Tibial artery (tissue), 4 donors: ENCODE data around the gene TASOR.

Experiments
- DNase-seq, 2 donors: peaks; one replicate each; pipeline ENCODE4 v3.0.0-alpha.2; 2019
- H3K27ac ChIP-seq, 2 donors: fragments of 200-600 bp; sonication (generic) in 1 of 2; 1 replicate in 1 of 2; 2 replicates in 1 of 2; pipeline ENCODE4 v1.5.1; 2018 to 2019; ENCODE audit warnings: mild to moderate bottlenecking in 1 of 2
- H3K27me3 ChIP-seq, 2 donors: fragments of 200-600 bp; sonication (generic) in 1 of 2; one replicate each; pipeline versions ENCODE4 v1.5.1 to v1.6.0; 2016 to 2019
- H3K36me3 ChIP-seq, 3 donors: fragments of 200-600 bp; sonication (generic) in 2 of 3; one replicate each; pipeline ENCODE4 v1.5.1; 2016 to 2019; ENCODE audit warnings: mild to moderate bottlenecking in 2 of 3
- H3K4me1 ChIP-seq, 4 donors: fragments of 200-600 bp; sonication (generic) in 2 of 4; 1 replicate in 3 of 4; 2 replicates in 1 of 4; pipeline ENCODE4 v1.5.1; 2016 to 2019
- H3K4me3 ChIP-seq, 2 donors: fragments of 200-600 bp; sonication (generic) in 1 of 2; 1 replicate in 1 of 2; 2 replicates in 1 of 2; pipeline ENCODE4 v1.5.1; 2018 to 2019; ENCODE audit warnings: mild to moderate bottlenecking in 2 of 2
- H3K9me3 ChIP-seq, 3 donors: fragments of 200-600 bp; sonication (generic) in 1 of 3; one replicate each; pipeline ENCODE4 v1.5.1; 2016 to 2019
- CTCF ChIP-seq, 2 experiments: fragments of 200-600 bp in 1 of 2; fragments of 450-650 bp in 1 of 2; IDR thresholded peaks; one replicate each; pipeline ENCODE4 v1.5.1; 2017 to 2019; ENCODE audit warnings: antibody characterized with exemption in 2 of 2, mild to moderate bottlenecking in 1 of 2, moderate library complexity in 1 of 2
- intact Hi-C: fragments of 100-400 bp; cut with DNase I; formaldehyde crosslinking; loops from one replicate; pipeline ENCODE4 v1.15.0; 2023; ENCODE audit warnings: low total_unique reads

TASOR gene

GRCh38 chr3:56688191-56688590 lies 5.1 kb upstream of the TASOR start:
- H3K4me1 ChIP-seq = no peaks in the 10 kb centered on the region
- no peak for DNase-seq
- no peak overlapping the region for H3K4me3 ChIP-seq
- no peaks in the 10 kb centered on the region for H3K36me3 ChIP-seq
- intact Hi-C loops = no loop called here
- no peaks in the 10 kb centered on the region for H3K9me3 ChIP-seq
- H3K27me3 ChIP-seq = no peaks in the 10 kb centered on the region
- no peak for TF ChIP-seq CTCF (IDR thresholded peaks at IDR 0.05)
- H3K27ac ChIP-seq = no peak overlapping the region

GRCh38 chr3:56684029-56684428 lies 964 bp upstream of the TASOR start:
- H3K4me1 ChIP-seq = peaks cover 0 to 27% (median 17%) of the 10 kb centered on the region in 4 donors
- no peaks in the 10 kb centered on the region for H3K9me3 ChIP-seq
- no peak for DNase-seq
- no peak for TF ChIP-seq CTCF (IDR thresholded peaks at IDR 0.05)
- no peak overlapping the region for H3K27ac ChIP-seq
- intact Hi-C loops = no loop called here
- no peaks in the 10 kb centered on the region for H3K36me3 ChIP-seq
- no peaks in the 10 kb centered on the region for H3K27me3 ChIP-seq
- no peak overlapping the region for H3K4me3 ChIP-seq

GRCh38 chr3:56682462-56683121 lies 473 bp downstream of the TASOR start:
- Histone ChIP-seq H3K27ac (peak overlapping the region; percentile 97), H3K9me3 (no peaks in the 10 kb centered on the region), H3K27me3 (no peaks in the 10 kb centered on the region), H3K36me3 (no peaks in the 10 kb centered on the region), H3K4me1 (peaks cover 0 to 32% (median 19%) of the 10 kb centered on the region in 4 donors), H3K4me3 (peak overlapping the region; percentile 76 to 78)
- TF ChIP-seq CTCF (IDR thresholded peaks at IDR 0.05) = no peak
- peak; percentile 66 to 86 for DNase-seq
- intact Hi-C loops = no loop called here

GRCh38 chr3:56681984-56682461 lies 1.0 kb downstream of the TASOR start:
- Histone ChIP-seq H3K27ac (peak overlapping the region; percentile 97), H3K4me1 (peaks cover 0 to 32% (median 22%) of the 10 kb centered on the region in 4 donors), H3K4me3 (peak overlapping the region; percentile 76 to 78), H3K27me3 (no peaks in the 10 kb centered on the region), H3K36me3 (no peaks in the 10 kb centered on the region), H3K9me3 (no peaks in the 10 kb centered on the region)
- intact Hi-C loops = no loop called here
- no peak for DNase-seq
- TF ChIP-seq CTCF (IDR thresholded peaks at IDR 0.05) = no peak

GRCh38 chr3:56680054-56680580 lies 2.9 kb downstream of the TASOR start:
- Histone ChIP-seq H3K4me1 (peaks cover 0 to 32% (median 22%) of the 10 kb centered on the region in 4 donors), H3K4me3 (no peak overlapping the region), H3K27me3 (no peaks in the 10 kb centered on the region), H3K27ac (no peak overlapping the region), H3K36me3 (no peaks in the 10 kb centered on the region), H3K9me3 (no peaks in the 10 kb centered on the region)
- TF ChIP-seq CTCF (IDR thresholded peaks at IDR 0.05) = no peak
- intact Hi-C loops = no loop called here
- DNase-seq = no peak
